ENCODE data around the gene IFRD1. TPM values are rescaled to one million over a fixed set of nuclear protein-coding genes. Genes with fewer than 3 reads are reported as not detected.

The IFRD1 gene
- total RNA-seq, 1 experiment from 2014 or later, result 79.6 TPM

DNA sequence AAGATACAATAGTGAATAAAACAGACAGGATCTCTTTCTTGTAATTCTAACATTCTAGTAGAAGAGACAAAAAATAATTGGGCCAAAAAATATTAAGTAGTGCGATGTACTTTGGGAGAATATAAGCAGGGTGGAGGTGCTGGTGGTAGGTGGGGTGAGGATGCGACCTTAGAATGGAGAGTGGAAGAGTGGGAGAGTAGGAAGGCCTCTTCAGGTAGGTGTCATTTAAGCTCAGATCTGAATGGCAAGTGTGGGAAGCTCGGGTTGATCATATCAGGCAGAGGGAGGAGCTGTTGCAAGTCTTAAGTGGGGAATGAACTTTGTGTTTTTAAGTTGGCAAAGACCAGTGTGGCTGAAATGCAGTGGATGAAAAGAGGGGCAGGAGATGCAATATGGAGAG, 3.8 kb upstream of the IFRD1 start:
- no peaks in the 10 kb centered on the region for H3K9me2 ChIP-seq (ENCODE audit: insufficient read depth)
- ChIA-PET CTCF (no interaction called here), POLR2A (ENCODE audit: unreplicated experiment) (no interaction called here)
- peaks cover 2% of the 10 kb centered on the region; the same call in 1 of the 2 replicates for H4K20me1 ChIP-seq (ENCODE audit: insufficient read depth)
- no peak overlapping the region for H3K27ac ChIP-seq
- no peak overlapping the region for H2AFZ ChIP-seq
- no peak overlapping the region for H3K4me2 ChIP-seq
- H3K27me3 ChIP-seq (ENCODE audit: insufficient read depth, low read depth), result no peaks in the 10 kb centered on the region
- peaks cover 11% of the 10 kb centered on the region; the same call in 1 of the 2 replicates for H3F3A ChIP-seq (ENCODE audit: insufficient read depth, low read depth)
- H3K36me3 ChIP-seq (ENCODE audit: low read depth), result no peaks in the 10 kb centered on the region
- no peaks in the 10 kb centered on the region for H3K9me3 ChIP-seq (ENCODE audit: insufficient read depth, low read depth)
- no TSS peak for BruUV-seq (replicated peaks)
- DNase-seq, result no peak
- TF ChIP-seq EZH2 (IDR thresholded peaks at IDR 0.05; ENCODE audit: low read depth) (no peak), CTCF (conservative IDR thresholded peaks at IDR 0.05) (no peak)
- no peak overlapping the region for H3K4me3 ChIP-seq
- intact Hi-C loops (cut with micrococcal nuclease; ENCODE audit: unreplicated experiment), result no loop called here
- peaks cover 13% of the 10 kb centered on the region for H3K4me1 ChIP-seq (replicated peaks; ENCODE audit: insufficient read depth)
- H3K79me2 ChIP-seq (ENCODE audit: low read depth), result peaks cover 7% of the 10 kb centered on the region

DNA sequence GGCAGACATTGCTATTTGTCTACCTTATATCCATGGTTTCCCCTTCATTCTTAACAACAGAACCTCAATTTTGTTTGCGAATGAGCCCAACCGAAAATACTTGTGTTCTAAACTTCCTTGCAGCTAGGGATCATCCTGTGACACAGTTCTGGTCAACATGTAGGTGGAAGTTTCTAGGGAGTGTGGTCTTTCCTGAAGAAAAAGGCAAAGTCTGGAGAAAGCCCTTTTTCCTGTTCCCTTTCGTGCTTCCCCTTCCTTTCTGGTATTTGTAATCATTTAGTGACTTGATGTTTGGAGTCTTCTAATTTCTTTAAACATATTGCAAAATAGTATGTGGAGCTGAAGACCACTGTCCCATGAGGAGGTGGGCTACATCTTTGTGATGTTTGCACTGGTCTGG, 2.9 kb upstream of the IFRD1 start:
- no peaks in the 10 kb centered on the region for H3K9me2 ChIP-seq (ENCODE audit: insufficient read depth)
- H3K27me3 ChIP-seq (ENCODE audit: insufficient read depth, low read depth), result no peaks in the 10 kb centered on the region
- H4K20me1 ChIP-seq (ENCODE audit: insufficient read depth), result peaks cover 10% of the 10 kb centered on the region; the same call in 1 of the 2 replicates
- intact Hi-C loops (cut with micrococcal nuclease; ENCODE audit: unreplicated experiment), result no loop called here
- ChIA-PET CTCF (no interaction called here), POLR2A (ENCODE audit: unreplicated experiment) (interaction anchor here (0.7 kb wide), 1 partner anchor 241 kb away, joined by 3 read pairs; the partner anchor contains the start of gene ZNF277)
- peaks cover 11% of the 10 kb centered on the region; the same call in 1 of the 2 replicates for H3F3A ChIP-seq (ENCODE audit: insufficient read depth, low read depth)
- peaks cover 15% of the 10 kb centered on the region for H3K4me1 ChIP-seq (replicated peaks; ENCODE audit: insufficient read depth)
- H3K36me3 ChIP-seq (ENCODE audit: low read depth), result no peaks in the 10 kb centered on the region
- BruUV-seq (replicated peaks), result no TSS peak
- H3K4me2 ChIP-seq, result no peak overlapping the region
- peaks cover 17% of the 10 kb centered on the region for H3K79me2 ChIP-seq (ENCODE audit: low read depth)
- no peak overlapping the region for H3K4me3 ChIP-seq
- DNase-seq, result no peak
- no peak for TF ChIP-seq CTCF (conservative IDR thresholded peaks at IDR 0.05)
- TF ChIP-seq EZH2 (IDR thresholded peaks at IDR 0.05; ENCODE audit: low read depth), result no peak
- H3K27ac ChIP-seq, result no peak overlapping the region
- no peak overlapping the region for H2AFZ ChIP-seq
- H3K9me3 ChIP-seq (ENCODE audit: insufficient read depth, low read depth), result no peaks in the 10 kb centered on the region

DNA sequence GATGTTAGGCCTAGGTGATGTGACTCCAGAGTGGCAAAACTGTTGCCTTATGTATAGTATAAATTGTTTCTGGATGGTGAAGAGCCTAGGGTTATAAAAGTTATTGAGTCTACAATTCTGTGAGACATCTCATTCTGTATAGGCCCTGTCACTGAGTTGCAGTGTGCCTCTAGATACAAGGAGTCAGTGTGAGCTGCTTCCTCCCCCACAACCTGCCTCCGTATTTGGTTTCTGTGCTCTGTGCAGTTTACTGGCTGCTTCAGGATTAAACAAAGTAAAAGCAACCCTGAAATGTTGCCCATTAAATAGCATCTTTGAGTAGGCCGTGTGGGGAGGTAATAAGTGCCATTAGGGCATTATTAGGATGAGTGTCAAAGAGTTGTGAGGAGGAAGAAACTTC, 1.9 kb upstream of the IFRD1 start:
- H3F3A ChIP-seq (ENCODE audit: insufficient read depth, low read depth), result peaks cover 11% of the 10 kb centered on the region; the same call in 1 of the 2 replicates
- H3K4me3 ChIP-seq, result no peak overlapping the region
- BruUV-seq (replicated peaks), result no TSS peak
- H3K4me1 ChIP-seq (replicated peaks; ENCODE audit: insufficient read depth), result peaks cover 25% of the 10 kb centered on the region
- H3K79me2 ChIP-seq (ENCODE audit: low read depth), result peaks cover 26% of the 10 kb centered on the region
- ChIA-PET POLR2A (ENCODE audit: unreplicated experiment) (no interaction called here), CTCF (no interaction called here)
- no peak overlapping the region for H2AFZ ChIP-seq
- no peaks in the 10 kb centered on the region for H3K9me3 ChIP-seq (ENCODE audit: insufficient read depth, low read depth)
- no peaks in the 10 kb centered on the region for H3K36me3 ChIP-seq (ENCODE audit: low read depth)
- H3K9me2 ChIP-seq (ENCODE audit: insufficient read depth), result no peaks in the 10 kb centered on the region
- TF ChIP-seq CTCF (conservative IDR thresholded peaks at IDR 0.05) (no peak), EZH2 (IDR thresholded peaks at IDR 0.05; ENCODE audit: low read depth) (no peak)
- H3K27me3 ChIP-seq (ENCODE audit: insufficient read depth, low read depth), result no peaks in the 10 kb centered on the region
- DNase-seq, result no peak
- H3K27ac ChIP-seq, result no peak overlapping the region
- intact Hi-C loops (cut with micrococcal nuclease; ENCODE audit: unreplicated experiment), result no loop called here
- H4K20me1 ChIP-seq (ENCODE audit: insufficient read depth), result peaks cover 19% of the 10 kb centered on the region
- H3K4me2 ChIP-seq, result peak overlapping the region; percentile 79; the same call in 1 of the 2 replicates

Measured in PC-9 (cell line).